ENCODE results near the gene EFEMP2.
A peak's percentile ranks its signal among the peaks of the same experiment; 100 is the strongest.
"Not testable (repeated sequence)": the region's sequence is repeated elsewhere in the genome, so short reads cannot be mapped to it uniquely, and the experiment has no call there.

Gene EFEMP2

DNA sequence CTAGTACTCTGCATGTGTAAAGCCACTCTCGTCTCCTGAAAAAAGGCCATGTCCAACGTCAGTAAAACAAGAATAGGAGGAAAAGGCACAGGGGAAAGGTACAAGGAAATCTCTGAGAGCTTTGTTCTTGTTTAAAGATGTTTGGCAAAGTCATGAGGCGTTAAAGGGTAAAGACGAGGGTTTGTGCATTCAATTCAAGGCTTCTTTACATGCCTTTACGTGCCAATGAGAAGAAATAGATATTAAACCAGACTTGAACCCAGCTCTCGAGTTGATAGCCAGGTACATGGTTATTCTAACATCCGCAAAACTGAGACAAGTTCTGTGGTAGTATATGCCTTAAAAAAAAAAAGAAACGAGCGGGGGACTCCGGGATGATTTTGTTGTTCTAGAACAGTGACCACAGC lies 13.9 kb downstream of the EFEMP2 start:
- DNase-seq: no peak
- intact Hi-C loops (cut with DNase I): loop anchor here (2.0 kb wide), 1 partner anchor 32 kb away; the partner anchor contains the start of gene CCDC85B

DNA sequence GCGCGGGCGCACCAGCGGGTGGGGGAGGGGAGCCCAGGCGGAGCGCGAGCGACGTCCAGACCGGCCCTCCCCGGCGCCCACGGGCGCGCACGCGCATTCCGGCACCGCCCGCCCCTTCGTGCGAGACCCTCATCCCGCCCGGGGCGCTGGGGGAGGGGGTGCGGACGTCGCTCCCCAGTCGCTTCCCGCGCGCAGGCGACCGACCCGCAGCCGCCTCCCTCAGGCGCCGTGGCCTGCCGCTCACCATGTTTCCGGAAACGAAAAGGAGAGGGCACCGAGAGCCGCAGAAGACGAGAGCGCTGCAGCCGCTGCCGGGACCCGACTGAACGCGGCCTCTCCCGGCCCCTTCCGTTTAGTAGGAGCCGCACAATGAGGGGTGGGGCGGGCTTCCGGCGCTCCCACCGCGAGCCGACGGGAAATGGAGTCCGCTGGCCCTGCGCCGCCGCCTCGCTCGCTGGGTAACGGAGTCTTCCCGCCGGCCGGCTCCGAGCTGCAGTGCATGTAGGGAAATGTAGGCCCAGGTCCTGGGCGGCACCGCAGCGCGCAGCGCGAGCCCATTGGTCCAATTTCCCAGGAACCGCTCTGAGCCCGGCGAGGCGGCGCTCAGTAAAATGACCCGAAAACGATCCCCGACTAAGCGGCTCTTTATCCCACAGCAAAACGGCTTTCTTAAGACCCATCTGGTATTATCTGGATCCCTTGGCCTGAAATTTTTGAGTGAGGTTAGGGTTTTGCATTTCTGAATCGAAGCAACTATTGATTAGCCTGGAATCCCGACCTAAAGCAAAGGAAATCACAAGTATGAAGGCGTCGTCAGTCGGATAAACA lies 14.5 kb downstream of the EFEMP2 start, which contains the start of gene CFL1:
Gene CFL1 (minus strand): TSS at position 328 of the 828 bp plus-strand sequence. CDS start 81 bp downstream, at position 247.
- intact Hi-C loops (cut with DNase I): loop anchor here (2.0 kb wide), 1 partner anchor 33 kb away; the partner anchor contains the start of gene CCDC85B
- DNase-seq: peak; percentile 96 to 100 (median 98)

DNA sequence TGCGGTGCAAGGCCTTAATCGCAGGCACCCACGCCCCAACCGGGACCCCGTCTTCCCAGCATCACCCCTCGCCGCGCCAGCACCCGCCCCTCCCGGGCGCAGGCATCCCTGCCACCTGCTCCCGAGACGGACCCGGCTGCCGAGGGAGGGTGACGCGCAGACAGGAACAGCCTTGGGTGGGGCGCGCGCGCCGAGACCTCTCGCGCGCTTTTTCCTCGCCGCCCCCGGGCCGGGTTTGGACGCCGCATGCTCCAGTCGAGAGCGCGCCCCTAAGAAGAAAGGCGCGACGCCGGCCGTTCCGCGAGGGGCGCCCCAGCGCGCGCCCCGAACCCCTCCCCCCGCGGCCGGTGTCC lies 15.1 kb downstream of the EFEMP2 start:
- peak in 8 of 10 donors; percentile 40 to 95 (median 61) for DNase-seq
- intact Hi-C loops (cut with DNase I): no loop called here

DNA sequence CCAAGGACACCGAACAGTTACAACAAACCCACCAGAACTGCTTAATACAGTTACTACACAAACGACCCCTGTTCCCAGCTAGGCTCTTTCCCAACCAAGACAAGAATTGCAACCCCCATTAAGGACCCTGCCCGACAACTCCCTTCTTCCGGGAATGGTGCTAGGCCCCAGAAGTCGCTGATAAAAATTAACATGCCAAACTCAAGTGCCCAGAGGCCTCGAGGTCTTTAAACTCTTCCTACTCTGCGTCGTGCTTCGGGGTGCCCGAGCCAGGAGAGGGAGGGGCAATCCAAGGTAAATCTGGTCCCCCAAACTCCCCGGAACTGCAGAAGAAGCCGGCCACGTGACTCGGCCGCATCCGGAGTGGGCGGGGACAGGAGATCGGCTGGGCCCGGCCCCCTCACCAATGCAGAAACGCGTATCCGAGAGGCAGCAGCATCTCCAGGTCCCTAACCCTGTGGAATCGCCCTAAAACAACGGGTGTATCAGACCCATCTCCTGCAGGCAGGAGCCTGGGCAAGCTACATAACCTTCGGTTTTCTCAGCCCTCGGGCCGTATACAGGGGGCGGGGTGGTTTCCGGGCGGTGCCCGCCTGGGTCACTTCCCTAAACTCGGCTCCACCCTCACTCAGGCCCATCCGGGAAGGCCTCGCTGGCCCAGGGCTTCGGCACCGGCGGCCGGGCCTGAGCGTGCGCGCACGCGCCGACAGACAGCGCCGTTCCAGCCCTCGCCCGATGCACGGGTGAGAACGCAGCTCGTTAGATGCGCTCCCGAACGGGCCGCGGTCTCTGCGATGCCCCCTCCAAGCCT lies 15.7 kb downstream of the EFEMP2 start:
- DNase-seq: peak; percentile 64 to 96 (median 80)
- intact Hi-C loops (cut with DNase I): no loop called here

DNA sequence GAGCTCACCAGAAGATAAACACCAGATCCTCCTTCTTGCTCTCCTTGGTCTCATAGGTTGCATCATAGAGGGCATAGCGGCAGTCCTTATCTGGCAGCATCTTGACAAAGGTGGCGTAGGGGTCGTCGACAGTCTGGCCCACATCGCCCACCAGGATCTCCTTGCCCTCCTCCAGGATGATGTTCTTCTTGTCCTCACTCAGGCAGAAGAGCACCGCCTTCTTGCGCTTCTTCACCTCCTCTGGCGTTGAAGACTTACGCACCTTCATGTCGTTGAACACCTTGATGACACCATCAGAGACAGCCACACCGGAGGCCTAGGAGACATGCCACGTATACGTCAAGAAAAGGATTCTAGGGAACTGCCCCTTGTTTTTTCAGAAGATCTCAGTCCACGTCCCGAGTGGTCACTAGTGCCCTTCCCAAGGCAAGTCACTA lies 16.7 kb downstream of the EFEMP2 start:
- peak in 2 of 10 donors; percentile 2 to 33 for DNase-seq
- intact Hi-C loops (cut with DNase I): no loop called here

DNA sequence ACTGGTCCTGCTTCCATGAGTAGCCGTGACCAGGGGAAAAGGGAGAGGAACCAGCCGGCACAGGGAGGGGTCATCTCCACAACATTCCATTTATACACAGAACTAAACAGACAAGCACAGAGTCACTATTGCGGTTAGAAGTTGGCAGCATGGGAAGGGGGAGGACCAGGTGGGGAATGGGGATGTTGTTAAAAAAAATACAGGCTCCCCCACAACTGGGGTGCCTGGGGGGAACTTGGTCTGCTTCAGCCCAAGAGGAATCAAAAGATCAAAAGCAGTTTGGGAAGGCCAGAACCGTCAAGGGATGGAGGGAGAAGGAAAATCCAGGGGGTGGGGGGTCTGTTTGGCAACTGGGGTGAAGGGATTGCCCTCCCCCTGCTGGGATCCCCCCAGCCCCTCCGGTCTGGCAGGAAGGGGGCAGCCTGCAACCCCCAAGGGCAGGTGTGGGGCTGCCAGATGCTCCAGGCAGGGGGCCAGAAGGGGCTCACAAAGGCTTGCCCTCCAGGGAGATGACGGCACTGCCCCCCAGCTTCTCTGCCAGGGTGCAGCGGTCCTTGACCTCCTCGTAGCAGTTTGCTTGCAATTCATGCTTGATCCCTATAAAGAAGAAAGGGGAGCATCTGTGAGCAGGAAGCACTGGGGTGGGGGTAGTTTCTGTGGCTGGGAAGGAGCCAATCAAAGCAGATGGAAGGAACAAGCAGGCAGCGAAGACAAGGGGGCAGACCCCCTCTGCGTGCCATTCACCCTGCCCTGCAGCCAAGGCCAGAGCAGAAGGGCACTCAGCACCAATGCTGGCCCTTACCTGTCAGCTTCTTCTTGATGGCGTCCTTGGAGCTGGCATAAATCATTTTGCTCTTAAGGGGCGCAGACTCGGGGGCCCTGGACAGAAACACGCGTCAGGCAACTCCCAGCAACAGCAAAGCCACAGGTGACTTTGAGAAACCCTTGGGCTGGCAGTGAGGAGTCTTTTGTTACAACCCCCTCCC lies 17.5 kb downstream of the EFEMP2 start:
- intact Hi-C loops (cut with DNase I): no loop called here
- DNase-seq: peak in 2 of 10 donors; percentile 2 to 76

DNA sequence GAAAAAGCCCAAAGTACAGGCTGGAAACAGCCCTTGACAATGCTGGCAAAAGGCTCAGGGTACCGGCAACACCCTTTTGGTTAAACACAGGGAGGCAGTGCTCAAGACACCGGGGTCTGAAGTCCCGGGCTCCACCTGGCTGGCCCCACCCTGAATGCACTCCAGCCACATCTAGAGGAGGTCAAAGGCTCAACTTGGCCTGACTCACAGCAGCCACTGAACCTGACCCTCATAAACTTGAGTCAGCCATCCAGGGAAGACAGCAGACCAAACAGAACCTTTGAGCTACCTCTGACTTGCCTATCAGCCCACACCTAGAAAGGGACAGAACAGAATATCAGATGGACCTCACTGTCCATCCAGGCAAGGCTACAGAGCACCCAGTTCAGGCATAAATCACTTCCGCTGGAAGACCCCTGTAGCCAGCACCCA lies 18.4 kb downstream of the EFEMP2 start:
- peak in 1 of 10 donors; percentile 59 for DNase-seq
- intact Hi-C loops (cut with DNase I): no loop called here

DNA sequence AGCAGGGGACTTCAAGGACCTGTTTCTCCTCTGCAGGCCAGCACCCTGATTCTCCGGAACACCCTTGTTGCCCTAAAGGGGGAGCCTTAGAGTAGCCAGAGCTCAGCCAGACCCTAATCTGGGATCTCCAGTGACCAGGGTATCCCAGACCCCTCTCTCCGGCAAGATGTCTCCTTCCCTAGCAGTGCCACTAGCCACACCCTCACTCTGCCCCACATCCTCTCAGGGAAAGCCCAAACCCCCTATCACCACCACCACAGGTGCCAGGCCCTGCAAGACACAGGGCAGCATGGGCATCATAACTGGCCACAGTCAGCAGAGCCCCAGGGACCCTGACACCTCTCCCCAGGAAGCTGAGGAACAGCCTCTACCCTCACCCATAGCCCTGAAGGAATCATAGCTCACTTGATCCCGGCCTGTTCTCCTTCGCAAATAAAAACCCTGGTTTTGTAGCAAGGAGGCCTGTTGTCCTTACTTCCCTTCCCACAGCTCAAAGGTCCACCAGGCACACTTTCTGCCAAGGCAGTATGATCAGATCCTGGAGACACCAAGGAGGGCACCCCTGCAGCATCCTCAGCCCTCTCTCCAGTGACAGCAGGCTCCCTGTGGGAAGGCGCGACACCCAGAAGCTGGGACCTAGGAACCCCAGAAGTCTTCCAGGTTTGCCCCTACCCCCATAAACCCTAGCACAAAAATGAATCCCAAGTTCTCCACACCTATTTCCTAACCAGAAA lies 19.2 kb downstream of the EFEMP2 start:
- intact Hi-C loops (cut with DNase I): no loop called here
- DNase-seq: no peak

DNA sequence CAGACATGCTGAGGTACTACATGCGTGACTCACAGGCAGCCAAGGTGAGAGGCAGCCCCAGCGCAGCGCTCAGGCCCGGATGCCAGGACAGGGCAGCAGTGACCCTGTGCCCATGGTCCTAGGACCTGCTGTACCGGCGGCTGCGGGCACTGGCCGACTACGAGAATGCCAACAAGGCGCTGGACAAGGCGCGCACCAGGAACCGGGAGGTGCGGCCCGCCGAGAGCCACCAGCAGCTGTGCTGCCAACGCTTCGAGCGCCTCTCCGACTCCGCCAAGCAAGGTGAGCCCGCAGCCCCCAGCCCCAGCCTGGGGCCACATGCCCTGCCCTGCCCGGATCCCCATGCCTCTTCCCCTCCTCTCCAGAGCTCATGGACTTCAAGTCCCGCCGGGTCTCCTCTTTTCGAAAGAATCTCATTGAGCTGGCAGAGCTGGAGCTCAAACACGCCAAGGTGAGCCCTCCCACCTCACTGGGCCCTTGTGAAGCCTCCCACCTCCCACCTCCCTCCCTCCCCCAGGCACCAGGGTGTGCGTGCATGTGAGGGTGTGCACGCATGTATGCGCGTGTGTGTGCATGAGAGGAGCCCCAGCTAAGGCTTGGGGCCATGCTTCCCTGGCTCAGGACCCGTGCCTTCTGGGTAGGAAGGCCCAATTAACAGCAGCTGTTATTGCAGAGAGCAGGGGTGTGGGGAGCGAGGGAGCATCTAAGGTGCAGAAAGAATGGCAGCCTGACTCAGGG lies 19.9 kb downstream of the EFEMP2 start:
- DNase-seq: peak in 2 of 10 donors; percentile 62 to 82
- intact Hi-C loops (cut with DNase I): no loop called here

DNA sequence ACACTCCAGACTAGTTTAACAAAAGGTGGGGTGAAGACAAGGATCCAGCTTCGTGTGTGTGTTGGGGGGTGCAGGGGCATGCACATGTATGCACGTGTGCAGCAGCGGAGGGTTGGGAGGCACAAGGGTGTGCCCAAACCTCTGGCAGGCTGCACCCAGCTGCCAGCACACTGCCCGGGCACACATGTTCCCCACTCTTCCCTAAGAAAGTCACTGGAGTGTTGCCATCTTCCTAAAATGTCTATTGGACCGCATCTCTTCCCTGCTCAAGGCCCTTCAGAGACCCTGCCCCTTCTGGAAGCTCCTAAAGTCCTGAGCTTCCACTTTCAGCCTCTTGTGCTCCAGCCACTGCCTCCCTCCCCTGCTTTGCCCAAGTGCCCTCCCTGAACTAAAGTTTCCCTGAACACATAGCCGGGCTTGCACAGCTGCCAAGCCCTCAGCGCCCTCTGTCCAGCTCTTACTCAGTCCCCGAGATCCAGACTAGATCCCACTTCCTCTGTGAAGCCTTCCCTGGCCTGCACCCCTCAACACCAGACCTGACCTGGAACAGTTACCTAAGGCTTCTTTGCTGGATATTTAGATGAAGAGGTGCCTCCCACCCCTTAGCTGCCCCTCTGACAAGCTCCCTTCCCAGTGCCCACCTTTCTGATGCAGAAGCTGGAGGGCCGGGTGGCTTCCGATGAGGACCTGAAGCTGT lies 20.6 kb downstream of the EFEMP2 start:
- intact Hi-C loops (cut with DNase I): no loop called here
- DNase-seq: peak in 2 of 10 donors; percentile 47 to 53

DNA sequence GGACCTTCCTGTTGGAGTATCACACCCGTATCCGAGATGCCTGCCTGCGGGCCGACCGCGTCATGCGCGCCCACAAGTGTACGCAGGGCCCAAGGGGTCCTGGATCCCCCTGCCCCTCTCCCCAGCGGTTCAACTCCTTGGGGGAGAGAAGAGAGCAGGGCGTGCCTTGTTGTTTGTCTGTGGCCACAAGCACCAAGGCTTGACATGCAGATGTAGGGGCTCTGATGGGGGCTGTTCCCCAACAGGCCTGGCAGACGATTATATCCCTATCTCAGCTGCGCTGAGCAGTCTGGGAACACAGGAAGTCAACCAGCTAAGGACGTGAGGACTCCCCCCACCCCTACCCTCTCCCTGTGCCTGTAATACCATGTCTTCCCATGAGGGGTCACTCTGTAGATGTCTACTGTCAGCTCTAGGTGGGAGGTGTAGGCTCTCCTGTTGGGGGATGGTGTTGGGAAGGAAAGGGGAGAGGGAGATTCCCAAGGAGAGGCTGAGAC lies 21.5 kb downstream of the EFEMP2 start:
- intact Hi-C loops (cut with DNase I): no loop called here
- DNase-seq: peak in 1 of 10 donors; percentile 45

DNA sequence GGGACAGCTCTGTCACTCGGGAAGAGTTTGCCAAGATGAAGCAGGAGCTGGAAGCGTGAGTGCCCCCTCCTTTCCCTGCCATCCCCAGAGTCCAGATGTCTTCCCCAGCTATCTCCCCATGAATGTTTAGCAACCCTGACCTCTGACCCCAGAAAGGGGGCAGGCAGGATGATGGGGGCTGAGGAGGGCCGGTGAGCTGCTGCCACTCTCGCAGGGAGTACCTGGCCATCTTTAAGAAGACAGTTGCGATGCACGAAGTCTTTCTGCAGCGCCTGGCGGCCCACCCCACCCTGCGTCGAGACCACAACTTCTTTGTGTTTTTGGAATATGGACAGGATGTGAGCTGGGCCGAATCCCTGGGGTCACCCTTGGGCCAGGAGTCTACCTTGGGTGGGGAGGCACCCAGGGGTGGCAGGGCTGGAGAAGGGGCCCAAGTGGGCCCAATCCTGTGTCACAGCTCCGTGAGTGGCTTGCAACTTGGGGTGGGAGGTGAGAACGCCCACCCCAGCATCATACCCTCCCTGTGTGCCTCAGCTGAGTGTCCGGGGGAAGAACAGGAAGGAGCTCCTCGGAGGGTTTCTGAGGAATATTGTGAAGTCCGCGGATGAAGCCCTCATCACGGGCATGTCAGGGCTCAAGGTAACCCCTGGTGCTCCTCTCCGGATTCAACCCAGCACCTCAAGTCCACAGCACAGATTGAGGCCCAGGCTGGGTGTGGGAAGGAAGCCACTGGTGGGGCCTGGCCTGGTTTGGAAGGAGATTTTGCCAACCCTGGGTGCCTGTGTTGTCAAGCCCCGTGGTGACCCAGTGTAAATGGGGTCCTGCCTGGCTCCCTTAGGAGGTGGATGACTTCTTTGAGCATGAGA lies 22.1 kb downstream of the EFEMP2 start:
- intact Hi-C loops (cut with DNase I): no loop called here
- DNase-seq: peak in 1 of 10 donors; percentile 64

DNA sequence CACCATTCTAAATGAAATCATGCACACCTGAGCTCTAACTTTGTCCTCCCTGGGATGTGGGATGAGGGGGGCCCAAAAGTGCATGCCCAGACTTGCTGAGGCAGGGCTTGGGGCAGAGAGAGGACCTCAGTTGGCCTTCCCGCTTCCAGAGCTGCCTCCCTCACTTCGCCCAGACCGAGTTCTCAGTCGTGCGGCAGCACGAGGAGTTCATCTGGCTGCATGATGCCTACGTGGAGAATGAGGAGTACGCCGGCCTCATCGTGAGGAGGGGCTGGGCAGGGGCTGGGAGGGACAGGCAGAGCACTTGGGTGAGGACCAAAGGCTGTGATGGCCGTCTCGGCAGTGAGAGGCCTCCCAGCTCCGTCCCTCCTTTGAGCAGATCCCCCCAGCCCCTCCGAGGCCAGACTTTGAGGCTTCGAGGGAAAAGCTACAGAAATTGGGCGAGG lies 22.8 kb downstream of the EFEMP2 start:
- intact Hi-C loops (cut with DNase I): no loop called here
- DNase-seq: peak in 1 of 10 donors; percentile 69

DNA sequence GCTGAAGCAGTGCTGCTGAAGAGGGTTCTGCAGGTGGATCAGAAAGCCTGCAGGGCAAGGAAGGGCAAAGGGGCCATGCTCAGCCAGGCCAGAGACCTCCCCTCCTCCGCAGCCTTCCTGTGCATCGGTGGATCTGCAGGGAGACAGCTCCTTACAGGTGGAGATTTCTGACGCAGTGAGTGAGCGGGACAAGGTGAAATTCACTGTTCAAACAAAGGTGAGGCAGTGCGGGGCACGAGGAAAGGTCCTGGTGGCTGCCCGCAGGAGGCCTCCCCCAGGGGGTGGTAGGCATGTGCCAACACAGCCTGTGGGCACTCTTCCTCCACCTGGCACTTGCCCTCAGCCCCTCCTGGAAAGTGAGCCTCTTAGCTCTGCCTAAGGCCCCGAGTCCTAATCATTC lies 23.2 kb downstream of the EFEMP2 start:
- peak in 1 of 10 donors; percentile 46 for DNase-seq
- intact Hi-C loops (cut with DNase I): no loop called here

DNA sequence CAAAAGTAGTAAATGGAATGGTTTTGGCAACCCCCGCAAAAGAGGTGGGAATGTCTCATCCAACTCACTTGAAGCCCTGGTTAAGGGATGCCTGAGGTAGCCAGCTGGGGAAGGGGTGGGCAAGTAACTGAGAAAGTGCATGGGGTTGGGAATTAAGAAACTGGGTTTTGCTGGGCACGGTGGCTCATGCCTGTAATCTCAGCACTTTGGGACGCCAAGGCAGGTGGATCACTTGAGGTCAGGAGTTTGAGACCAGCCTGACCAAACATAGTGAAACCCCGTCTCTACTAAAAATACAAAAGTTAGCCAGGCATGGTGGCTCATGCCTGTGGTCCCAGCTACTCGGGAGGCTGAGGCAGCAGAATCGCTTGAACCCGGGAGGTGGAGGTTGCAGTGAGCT lies 23.9 kb downstream of the EFEMP2 start:
- intact Hi-C loops (cut with DNase I); DNase-seq: not testable (repeated sequence)

DNA sequence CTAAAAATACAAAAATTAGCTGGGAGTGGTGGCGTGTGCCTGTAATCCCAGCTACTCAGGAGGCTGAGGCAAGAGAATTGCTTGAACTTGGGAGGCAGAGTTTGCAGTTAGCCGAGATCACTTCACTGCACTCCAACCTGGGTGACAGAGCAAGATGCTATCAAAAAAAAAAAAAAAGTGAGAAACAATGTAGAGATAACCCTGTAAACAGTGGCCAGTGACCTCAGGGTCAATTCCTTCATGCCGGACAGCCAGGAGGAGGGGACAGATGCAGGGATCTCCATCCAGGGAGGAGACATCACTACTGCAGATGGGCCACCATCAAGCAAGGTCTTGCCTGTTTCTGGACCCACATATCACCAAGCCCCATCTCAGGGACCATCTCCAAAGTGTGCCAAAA lies 24.9 kb downstream of the EFEMP2 start:
- DNase-seq: no peak
- intact Hi-C loops (cut with DNase I): no loop called here

All from posterior cingulate gyrus (tissue), 11 donors.